IPS-11a (cell line): ENCODE data around the gene NUBPL.
"Not testable (repeated sequence)": the region's sequence is repeated elsewhere in the genome, so short reads cannot be mapped to it uniquely, and the experiment has no call there.

Experiments used
- H3K4me3 ChIP-seq: one replicate; pipeline ENCODE4 v1.5.1; 2013; ENCODE audit warnings: low read depth, low read length, control low read depth

NUBPL gene

DNA sequence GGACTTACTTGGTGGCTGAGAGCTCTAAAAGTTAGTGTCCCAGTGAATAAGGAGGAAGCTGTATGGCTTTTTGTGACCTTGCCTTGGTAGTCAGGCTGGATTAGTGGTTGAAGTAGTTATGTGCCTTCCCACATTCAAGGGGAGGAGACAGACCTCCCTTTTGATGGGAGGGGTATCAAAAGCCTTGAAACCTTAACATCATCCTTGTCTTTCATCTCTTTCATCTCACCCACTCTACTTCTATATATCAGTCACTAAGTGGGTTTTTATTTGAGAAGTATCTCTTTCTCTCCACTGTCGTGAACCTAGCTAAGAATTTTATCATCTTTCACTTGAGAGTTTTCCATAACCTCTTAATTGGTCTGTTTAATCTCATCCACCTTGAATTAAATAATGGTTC is 15.7 kb downstream of the NUBPL start:
- H3K4me3 ChIP-seq: no peak overlapping the region

DNA sequence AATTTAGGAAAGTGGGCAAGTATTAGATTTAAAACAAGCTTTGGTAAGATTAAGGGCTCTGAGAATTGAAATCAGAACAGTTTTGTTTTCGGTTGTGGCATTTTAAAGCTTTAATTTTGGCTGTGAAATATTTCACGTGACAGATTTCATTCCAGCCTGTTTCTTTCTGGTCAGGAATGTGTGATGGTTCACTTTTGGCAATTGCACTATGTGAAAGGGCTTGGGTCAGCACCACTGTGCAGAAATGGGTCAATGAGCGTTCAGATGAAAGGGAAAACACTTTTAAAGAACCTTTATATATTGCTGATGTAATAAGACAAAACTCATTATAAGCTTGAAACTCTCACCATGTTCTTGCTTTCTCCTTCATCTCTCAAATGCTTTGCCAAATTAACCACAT is 17.1 kb downstream of the NUBPL start:
- no peak overlapping the region for H3K4me3 ChIP-seq

DNA sequence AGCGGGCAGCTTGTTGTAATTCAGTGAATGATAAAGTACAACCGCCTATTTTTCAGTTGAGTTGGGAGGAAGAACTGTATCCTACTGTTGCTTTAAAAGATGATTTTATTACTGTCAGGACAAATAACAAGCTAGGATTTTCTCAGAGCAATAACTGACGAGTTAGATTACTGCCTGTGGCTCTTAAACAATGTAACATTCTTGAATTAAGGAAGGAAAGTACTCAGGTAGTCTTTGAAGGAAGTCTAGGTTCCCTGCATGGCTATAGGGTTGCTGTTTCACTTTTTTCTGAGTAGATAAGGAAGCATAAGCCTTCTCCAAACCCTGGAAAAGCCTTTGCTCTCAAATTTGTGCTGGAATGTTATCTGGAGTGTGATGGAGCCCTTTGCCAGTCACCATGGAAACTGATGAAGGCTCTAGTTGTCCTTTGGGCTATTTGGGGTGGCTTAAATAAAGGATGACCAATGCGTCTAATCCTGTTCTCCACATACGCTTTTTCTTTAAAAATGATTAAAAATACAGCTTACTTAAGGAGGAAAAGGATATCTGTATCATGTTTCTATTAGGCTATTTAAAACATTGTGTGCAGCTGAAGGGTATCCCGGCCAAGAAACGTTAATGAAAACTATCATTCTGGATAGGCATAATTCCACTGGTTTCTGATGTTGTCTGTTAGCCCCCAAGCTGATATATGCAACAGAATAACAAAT is 17.7 kb downstream of the NUBPL start:
- no peak overlapping the region for H3K4me3 ChIP-seq

DNA sequence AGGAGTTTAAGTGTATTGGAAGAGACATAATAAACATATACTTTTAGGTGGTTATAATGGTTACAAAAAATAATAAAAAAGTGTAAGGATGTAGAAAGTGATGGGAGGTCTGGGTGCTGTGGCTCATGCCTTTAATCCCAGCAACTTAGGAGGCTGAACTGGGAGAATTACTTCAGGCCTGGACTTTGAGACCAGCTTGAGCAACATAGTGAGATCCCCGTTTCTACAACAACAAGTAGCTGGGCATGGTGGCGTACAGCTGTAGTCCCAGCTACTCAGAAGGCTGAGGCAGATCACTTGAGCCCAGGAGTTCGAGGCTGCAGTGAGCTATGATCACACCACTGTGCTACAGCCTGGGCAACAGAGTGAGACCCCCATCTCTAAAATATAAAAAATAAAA is 19.0 kb downstream of the NUBPL start:
- H3K4me3 ChIP-seq: no peak overlapping the region

DNA sequence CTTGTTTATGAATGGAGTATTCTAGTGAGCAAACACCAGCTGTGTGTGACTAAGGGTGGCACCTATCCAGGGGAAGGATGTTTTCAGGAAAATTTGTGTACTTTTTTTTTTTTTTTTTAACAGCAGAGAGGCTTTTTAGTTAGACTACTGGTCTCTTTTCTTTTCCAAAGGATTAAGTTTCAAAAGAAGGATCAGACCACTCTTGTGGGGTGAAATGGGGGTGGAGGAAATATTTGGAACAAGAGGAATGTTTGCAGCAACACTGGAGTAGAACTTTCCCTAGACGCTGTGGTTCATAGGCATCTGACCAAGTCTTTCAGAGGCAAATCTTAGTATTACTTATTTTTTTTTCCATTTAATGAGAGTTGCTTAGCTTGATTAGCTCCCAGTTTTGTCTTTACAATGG is 21.1 kb downstream of the NUBPL start:
- H3K4me3 ChIP-seq: no peak overlapping the region

DNA sequence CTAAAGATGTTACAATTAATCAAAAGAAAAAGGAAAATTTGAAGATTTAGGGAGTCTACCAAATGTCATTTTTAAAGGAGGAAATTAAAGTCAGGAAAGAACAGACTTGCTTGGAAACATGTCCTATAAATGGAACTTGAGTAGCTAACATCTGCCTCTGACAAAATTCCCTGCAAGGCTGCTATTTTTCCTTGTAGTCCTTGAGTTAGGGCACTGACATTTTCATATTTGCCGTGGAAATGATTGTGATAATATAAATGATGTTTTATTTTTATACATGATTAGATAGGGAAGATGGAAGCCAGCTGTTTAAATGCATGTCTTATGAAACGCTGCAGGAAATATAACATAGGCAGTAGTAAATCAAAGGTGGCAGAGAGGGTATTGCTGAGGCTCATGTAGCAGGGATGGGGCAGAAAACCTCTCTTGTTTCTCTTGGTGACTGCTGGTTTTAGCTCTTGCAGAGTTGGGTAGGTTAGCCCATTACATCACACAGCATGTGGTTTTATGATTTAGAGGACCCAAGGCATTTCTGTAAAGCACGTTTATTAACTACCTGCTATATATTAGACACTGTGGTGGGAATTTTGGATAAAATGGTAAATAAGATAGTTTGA is 21.7 kb downstream of the NUBPL start:
- no peak overlapping the region for H3K4me3 ChIP-seq

DNA sequence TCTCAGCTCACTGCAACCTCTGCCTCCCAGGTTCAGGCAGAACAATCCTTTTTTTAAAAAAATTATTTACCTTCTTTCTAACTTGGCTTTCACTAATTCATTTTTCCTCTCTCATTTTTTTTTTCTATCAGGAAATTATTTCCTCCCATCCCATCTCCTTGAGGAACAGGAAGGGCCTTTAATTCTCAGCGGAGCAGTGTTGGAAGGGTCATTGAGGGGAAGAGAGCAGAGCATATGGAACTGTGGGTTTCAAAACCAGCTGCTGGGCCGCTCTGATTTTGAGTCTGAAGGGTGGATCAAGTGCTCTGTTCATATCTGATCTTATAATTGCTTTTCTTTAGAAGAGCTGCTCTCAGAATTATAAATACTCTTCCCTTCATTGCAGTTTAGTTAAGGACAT is 29.0 kb downstream of the NUBPL start:
- no peak overlapping the region for H3K4me3 ChIP-seq

DNA sequence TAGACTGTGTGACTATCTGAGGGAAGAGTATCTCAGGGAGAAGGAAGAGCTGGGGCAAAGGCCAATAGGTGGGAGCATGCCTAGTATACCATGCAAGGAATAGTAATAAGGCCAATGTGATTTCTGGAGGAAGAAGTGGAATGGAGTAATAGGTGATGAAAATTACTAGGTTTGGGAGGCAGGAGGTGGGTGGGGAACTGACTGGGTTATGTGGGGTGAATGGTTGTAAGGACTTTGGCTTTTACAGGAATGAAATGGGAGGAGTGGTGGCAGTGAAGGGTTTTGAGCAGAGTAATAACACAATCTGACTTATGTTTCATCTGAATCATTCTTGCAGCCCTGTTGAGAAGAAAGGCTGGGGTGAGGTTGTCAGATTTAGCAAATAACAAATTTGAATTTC is 30.9 kb downstream of the NUBPL start:
- H3K4me3 ChIP-seq: no peak overlapping the region

DNA sequence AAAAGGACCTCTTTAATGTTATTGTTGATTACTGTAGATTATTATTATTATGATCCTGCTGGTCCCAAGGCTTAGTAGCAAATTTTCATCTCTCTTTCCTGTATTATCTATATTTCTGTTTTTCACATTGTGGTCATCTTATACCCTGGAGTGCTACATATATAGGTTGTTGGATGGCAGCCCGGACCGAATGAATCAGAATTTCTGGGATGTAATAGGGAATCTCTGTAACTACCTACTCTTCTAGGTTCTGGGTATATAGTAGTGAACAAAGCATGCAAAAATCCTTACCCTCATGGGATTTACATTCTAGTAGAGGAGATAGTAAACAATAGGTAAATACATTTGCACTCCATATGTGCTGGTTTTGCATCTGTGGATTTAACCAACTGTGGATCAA is 31.4 kb downstream of the NUBPL start:
- H3K4me3 ChIP-seq: no peak overlapping the region

DNA sequence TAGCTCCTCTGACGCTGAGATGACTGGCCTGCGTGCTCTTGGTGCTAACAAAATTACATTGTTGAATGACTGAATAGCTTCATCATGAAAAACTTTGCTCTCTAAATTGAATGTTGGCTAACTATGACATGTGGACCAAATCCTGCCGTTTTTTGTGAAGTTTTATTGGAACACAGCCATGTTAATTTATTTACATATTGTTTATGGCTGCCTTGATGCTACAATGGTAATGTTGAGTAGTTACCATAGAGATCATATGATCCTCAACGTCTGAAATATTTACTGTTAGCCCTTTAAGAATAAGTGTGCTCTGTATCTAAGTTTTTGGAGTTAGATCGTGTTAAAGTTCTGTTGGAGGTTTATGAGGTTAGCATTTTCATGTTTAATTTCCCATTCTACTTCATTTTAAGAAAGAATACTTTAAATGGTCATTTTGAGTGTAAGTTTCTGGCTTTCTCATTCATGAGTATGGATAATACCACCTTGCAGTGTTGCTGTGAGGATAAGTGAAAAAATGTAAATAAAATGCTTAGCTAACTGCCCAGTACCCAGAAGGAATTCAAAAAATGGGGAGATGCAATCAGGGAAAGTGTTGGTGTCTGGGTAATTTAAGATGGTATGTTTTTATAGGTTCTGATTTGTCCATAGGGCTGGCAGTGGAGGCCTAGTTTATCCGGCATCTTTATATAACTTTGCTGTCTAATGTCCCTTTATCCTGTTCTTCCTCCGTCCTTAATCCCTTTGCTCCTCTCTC is 35.3 kb downstream of the NUBPL start:
- no peak overlapping the region for H3K4me3 ChIP-seq

DNA sequence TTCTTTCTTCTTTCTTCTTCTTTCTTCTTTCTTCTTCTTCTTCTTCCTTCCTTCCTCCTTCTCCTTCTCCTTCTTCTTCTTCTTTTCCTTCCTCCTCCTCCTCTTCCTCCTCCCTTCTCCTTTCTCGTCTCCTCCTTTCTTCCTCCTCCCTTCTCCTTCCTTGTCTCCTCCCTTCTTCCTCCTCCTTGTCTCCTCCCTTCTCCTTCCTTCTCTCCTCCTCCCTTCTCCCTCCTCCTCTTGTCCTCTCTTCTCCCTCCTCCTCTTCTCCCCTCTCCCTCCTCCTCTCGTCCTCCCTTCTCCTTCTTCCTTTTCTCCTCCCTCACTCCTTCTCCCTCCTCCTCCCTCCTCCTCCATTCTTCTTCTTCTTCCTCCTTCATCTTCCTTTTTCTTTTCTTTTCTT is 44.5 kb downstream of the NUBPL start:
- no peak overlapping the region for H3K4me3 ChIP-seq

DNA sequence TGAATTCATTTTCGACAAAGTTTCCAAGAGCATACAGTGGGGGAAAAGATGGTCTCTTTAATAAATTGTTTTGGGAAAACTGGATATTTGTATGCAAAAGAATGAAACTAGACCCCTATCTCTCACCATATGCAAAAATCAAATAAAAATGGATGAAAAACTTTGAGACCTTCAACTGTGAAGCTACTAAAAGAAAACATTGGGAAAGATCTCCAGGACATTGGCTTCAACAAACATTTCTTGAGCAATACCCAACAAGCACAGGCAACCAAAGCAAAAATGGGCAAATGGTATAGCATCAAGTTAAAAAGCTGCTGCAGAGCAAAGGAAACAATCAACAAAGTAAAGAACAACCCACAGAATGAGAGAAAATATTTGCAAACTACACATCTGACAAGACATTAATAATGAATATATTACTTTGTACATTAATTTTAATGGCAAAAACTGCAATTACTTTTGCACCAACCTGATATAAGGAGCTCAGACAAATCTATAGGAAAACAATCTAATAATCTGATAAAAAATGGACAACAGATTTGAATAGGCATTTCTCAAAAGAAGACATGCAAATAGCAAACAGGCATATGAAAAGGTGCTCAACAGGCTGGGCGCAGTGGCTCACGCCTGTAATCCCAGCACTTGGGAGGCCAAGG is 50.7 kb downstream of the NUBPL start:
- H3K4me3 ChIP-seq: no peak overlapping the region

DNA sequence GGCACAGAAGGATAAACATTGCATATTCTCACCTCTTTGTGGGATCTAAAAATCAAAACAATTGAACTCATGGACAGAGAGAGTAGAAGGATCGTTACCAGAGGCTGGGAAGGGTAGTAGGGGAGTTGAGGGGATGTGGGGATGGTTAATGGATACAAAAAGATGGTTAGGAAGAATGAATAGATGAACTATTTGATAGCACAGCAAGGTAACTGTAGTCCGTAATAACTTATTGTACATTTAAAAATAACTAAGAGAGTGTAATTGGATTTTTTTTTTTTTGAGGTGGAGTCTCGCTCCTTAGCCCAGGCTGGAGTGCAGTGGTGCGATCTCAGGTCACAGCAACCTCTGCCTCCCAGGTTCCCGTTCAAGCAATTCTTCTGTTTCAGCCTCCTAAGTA is 52.0 kb downstream of the NUBPL start:
- H3K4me3 ChIP-seq: no peak overlapping the region

DNA sequence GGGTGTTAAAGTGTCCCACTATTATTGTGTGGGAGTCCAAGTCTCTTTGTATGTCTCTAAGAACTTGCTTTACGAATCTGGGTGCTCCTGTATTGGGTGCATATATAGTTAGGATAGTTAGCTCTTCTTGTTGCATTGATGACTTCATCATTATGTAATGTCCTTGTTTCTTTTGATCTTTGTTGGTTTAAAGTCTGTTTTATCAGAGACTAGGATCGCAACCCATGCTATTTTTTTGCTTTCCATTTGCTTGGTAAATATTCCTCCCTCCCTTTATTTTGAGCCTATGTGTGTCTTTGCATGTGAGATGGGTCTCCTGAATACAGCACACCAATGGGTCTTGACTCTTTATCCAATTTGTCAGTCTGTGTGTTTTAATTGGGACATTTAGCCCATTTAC is 57.7 kb downstream of the NUBPL start:
- not testable (repeated sequence) for H3K4me3 ChIP-seq

DNA sequence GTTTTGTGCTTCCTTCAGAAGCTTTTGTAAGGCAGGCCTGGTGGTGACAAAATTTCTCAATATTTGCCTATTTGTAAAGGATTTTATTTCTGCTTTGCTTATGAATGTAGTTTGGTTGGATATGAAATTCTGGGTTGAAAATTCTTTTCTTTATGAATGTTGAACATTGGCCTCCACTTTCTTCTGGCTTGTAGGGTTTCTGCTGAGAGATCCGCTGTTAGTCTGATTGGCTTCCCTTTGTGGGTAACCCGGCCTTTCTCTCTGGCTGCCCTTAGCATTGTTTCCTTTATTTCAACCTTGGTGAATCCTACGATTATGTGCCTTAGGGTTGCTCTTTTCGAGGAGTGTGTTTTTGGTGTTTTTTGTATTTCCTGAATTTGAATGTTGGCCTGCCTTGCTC is 58.2 kb downstream of the NUBPL start:
- no peak overlapping the region for H3K4me3 ChIP-seq

DNA sequence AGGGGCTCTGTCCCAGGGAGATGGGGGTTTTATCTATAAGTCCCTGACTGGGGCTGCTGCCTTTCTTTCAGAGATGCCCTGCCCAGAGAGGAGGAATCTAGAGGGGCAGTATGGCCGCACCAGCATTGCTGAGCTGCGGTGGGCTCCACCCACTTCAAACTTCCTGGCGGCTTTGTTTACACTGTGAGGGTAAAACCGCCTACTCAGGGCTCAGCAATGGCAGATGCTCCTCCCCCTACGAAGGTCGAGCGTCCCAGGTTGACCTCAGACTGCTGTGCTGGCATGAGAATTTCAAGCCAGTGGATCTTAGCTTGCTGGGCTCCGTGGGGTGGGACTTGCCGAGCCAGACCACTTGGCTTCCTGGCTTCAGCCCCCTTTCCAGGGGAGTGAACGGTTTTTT is 59.7 kb downstream of the NUBPL start:
- not testable (repeated sequence) for H3K4me3 ChIP-seq

DNA sequence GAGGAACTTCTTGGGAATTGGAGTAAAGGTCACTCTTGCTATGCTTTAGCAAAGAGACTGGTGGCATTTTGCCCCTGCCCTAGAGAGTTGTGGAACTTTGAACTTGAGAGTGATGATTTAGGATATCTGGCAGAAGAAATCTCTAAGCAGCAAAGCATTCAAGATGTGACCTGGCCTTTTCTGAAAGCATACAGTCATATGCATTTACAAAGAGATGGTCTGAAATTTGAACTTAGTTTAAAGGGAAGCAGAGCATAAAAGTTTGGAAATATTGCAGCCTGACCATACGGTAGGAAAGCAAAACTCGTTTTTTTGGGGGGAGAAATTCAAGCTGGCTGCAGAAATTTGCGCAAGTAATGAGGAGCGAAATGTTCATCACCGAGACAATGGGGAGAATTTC is 60.9 kb downstream of the NUBPL start:
- H3K4me3 ChIP-seq: no peak overlapping the region

DNA sequence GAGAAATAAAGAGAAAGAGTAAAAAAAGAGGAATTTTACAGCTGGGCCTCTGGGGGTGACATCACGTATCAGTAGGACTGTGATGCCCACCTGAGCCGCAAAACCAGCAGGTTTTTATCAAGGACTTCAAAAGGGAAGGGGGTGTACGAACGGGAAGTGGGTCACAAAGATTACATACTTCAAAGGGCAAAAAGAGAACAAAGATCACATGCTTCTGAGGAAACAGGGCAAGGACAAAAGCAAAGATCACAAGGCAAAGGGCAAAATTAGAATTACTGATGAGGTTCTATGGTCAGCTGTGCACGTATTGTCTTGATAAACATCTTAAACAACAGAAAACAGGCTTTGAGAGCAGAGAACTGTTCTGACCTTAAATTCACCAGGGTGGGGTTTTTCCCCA is 91.7 kb downstream of the NUBPL start:
- H3K4me3 ChIP-seq: not testable (repeated sequence)

DNA sequence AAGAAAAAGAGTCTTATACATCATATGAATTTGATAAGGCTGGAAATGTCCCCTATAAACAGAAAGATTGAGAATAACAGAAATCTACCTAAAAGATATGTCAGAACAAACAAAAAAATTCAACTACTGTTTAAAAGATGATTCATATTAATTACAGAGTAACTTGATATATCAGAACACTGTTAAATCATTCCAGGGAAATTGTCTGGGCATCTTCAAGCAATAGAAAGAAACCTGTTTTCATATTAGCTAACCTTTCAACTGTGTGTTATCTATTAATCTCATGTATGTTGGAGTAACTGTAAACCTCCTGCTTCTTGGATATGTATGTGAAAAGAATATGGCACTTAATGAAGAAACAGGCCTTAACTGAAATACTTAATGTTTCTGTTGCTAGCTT is 96.7 kb downstream of the NUBPL start:
- H3K4me3 ChIP-seq: no peak overlapping the region

DNA sequence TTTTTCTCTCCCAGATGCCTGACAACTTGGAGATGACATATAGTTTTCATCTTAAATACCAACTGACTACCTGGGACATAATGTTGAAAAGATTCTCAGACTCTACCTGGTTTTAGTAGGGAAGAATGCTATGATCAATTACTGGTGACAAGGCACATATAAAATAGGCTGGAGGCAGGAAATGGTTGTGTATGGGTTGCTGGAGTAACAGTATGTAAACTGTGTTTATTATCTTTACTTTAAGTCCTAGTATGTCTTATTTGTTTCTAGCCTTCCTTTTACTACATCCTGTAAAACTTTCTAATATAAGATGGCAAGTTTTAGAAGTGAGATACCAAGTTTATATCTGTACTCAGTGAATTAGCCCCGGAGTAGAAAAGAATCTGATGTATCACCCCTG is 98.1 kb downstream of the NUBPL start:
- H3K4me3 ChIP-seq: no peak overlapping the region

DNA sequence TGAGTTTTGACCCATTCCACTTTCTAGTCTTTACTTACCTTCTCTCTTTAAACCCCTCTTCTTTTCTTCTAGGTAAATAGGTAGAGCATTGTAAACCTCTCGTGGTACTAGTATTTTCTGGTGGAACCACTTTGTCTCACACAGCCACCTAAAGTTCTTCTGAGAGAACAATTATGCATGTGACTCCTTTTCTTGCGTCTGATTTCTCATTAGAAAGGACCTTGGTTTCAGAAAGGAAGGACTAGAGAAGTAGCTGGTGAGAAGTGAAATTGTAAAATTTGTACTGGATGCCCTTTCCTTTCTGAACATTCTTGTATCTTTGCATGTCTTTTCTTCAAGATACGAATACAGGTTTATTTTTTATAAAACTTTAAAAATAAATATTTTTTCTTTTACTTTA is 99.0 kb downstream of the NUBPL start:
- no peak overlapping the region for H3K4me3 ChIP-seq

DNA sequence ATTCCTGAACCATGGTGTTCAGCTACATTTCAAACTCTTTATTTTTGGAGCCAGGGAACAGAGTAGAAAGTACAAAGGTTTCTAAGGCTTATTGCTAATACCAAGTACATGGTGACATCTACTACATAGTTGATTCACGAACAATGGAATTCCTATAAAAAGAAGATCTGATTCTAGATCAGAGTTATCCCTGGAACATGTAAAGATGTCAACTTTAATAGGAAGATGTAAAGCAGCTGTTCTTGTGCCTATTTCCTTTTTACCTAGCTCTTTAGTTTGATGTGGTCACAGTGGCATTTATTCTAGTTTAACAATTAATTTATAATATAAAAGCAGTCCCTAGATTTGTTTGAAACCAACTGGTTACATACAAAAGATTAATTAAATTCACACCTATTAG is 99.5 kb downstream of the NUBPL start:
- no peak overlapping the region for H3K4me3 ChIP-seq
